Cerebellar cortex (tissue), 1 donor: ENCODE results near the gene B4GALT6.

ENCODE experiments used
- DNase-seq: peaks from one replicate; pipeline ENCODE4 v3.0.0-alpha.2; 2015; ENCODE audit warnings: low spot score

The B4GALT6 gene

DNA sequence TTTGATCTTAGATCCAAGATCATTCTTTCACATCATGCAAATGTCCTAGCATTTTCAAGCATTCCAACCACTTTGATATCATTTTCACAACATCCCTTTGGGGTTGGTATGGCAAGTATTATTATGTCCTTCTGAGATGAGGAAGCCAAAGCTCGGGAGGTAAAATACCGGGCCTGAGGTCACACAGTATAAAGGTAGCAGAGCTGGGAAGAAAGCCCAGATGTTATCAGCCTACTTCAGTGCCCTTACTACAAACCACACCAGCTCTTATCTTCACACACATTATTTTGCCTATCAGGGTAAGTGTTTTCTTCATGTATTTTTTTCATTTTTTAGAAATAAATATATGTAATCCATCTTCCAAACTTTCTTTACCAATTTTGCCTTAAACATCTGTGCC is 4.2 kb upstream of the B4GALT6 start:
- DNase-seq, result no peak

- DNase-seq, result no peak
These were observed 2.9 kb upstream of the B4GALT6 start for GRCh38 chr18:31686986-31687928.

GRCh38 chr18:31686572-31686971 is 2.2 kb upstream of the B4GALT6 start:
- no peak for DNase-seq

- DNase-seq, result peak; percentile 71
These were observed 1.0 kb upstream of the B4GALT6 start for GRCh38 chr18:31685097-31686082.

- peak; percentile 57 for DNase-seq
These were observed 458 bp downstream of the B4GALT6 start for GRCh38 chr18:31683968-31684278.

DNA sequence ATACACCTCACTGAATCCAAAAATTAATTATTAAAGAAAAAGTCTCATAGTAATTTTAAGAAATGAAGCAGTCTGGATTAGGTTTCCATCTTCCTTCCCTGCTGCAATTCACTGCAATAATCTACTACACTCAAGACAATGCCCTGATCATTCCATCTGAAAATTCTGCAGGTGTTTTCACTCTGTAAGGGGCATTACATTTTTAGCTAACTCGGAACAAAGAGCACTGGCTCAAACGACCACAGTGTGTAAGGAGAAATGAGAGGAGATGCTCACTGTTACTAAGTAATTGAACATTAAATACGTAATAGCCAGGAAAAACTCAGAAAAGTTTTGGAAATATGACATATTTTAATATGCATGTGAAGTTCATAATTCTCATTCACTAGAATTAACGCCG is 1.3 kb downstream of the B4GALT6 start:
- no peak for DNase-seq

- DNase-seq, result no peak
These were observed 3.4 kb downstream of the B4GALT6 start for GRCh38 chr18:31680831-31681568.

DNA sequence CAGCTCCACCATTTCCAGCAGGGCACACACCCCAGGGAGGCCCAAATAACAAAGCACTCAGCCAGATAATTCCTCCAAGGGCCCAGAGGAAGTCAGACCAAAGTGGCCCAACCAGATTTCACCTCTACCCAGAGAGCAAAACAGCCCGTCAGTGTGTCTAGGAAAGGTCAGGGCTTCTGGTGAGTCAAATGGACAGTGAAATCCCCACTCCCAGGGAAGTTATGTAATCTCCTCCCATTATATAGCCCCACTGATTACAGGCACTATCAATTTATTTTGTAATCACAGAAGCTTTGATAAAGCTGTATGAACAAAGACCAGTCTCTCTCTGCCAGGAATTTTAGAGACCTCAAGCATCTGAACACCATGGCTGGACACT is 4.0 kb downstream of the B4GALT6 start:
- no peak for DNase-seq

DNA sequence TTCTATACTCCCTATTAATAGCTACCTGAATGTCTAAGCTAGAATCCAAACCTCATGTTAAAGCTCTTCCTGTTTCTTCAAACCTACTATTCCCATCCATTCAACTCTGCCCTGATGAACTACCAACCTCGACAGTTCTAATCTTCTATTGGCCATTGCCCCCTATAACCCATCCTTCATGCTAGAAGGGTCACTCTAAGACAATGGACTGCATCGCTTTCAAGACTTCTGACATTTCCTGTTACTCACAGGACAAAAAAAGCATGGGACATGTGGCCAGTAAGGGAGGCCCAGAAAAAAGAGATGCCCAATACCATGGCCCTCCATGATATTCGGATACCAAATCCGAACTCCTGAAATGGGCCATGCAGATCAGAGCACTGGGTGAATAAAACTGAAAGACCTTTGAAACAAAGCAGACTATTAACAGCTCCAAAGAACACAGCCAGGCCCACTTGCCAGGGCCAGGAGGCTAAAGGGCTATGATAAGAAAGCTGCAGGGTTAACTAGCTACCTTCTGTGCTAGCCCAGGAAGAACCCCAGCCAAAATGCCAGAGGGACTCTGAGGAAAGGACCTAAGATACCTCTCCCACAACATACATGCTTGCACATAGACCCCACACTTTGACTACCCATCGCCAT is 4.5 kb downstream of the B4GALT6 start:
- DNase-seq, result no peak

- no peak for DNase-seq
These were observed 5.1 kb downstream of the B4GALT6 start for GRCh38 chr18:31679133-31679742.

DNA sequence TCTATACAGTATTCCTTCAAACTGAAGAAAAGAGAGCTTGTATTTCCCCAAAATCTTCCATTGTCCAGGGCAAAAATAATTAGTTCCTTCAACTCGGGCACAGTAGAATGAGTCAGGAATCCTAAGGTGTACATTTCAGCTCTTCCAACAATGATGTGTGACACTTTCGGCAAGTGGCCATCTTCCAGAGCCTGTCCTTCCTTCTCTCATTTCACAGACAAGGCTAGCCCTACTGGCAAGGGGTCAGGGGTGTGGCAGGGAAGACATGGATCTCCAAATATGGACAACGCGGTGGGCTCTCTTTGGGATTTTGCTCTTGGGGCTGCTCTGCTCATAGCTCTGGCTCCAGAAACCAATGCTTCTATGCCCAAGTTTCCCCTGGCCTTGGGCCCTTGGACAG is 6.0 kb downstream of the B4GALT6 start:
- no peak for DNase-seq

GRCh38 chr18:31677592-31677991 is 6.8 kb downstream of the B4GALT6 start:
- no peak for DNase-seq

GRCh38 chr18:31675404-31675803 is 9.0 kb downstream of the B4GALT6 start:
- DNase-seq, result no peak

- no peak for DNase-seq
These were observed 11.7 kb downstream of the B4GALT6 start for GRCh38 chr18:31672628-31673135.

DNA sequence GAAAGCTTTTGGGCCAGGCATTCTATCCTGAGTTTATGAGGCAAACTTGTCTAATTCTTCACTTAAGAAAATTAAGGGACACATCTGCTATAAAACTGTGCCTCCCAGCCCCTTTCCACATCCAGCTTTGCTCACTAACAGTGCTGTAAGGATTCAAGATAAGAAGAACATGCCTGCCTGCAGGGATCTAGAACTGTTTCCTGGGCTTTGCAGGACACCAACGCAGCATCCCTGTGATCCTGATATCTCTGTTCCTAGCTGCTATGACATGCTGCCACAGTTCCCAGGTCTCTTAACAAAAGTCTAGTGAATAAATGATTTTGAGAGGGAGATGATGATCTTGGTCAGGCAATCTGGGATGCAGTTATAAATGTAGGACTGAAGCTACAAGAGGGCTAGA is 12.4 kb downstream of the B4GALT6 start:
- no peak for DNase-seq

DNA sequence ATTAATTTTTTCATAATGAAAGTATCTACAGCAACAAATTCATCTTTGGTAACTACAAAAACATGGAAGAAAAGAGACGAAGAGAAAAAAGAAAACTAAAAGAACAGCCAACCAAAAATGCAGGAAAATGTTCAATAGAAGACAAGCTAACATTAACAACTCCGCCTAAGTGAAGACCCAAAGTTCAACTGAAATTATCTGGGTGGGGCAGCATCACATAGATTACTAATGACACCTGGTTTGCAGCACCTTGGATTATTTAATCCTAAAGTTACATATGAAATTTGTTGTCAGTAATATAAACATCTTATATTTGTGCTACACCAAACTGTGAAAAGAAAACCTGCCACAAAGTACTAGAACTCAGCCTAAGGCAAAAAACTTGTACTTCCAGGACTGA is 14.8 kb downstream of the B4GALT6 start:
- DNase-seq, result no peak

DNA sequence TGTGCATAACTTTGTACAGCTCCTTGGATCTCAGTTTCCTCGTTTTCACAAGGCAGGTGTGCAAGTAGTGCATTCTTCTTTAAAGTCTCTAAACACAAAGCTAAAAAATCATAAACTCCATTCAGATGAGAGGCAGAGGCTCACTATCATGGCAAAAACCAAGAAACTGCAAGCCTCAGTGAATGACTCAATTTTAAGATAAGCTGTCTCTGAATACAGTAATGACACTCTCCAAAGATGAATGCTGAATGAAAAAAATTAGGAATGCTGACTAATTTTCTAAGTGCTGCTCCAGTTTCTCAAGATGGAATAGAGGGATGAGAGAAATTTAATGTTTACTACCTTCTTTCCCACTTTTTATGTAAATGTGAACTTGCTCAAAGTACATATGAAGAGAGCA is 17.2 kb downstream of the B4GALT6 start:
- DNase-seq, result no peak

DNA sequence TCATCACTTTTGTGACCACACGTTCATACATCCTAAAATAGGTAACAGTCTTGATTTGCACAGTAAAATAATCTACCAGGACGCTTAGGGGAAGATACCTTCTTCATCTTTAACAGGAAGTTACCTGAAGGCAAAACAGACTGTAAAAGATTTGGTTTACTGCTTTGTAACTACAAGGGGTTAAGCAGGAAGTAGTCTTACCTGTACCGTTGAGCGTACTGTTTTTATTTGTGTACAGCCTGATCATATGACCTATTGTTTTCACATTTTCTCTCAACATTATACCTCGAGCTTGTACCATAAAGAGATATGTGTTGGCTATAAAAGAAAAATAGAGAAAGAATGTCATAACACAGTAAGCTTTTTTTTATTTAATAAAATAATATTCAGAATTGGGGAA is 18.3 kb downstream of the B4GALT6 start:
- DNase-seq, result no peak

GRCh38 chr18:31664101-31664500 is 20.3 kb downstream of the B4GALT6 start:
- no peak for DNase-seq

GRCh38 chr18:31661965-31662364 is 22.4 kb downstream of the B4GALT6 start:
- DNase-seq, result no peak

DNA sequence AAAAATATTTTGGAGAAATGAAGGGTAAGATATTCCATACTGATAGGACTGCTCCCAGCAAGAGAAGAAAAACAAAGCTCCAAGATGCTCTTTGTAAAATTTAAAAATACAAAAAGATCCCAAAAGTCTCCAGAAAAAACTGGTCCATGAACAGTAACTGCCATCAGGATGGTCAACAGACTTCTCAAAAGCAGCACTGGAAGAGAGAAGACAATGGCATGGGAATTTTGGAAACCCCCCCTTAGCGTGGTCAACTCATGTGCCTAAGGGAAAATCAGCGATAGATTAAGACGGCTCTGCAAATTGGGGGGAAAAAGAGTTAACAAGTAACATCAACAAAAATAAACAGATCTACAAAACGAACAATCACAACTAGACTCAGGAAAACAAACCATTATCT is 23.6 kb downstream of the B4GALT6 start:
- DNase-seq, result no peak
